HuH-7 (cell line): ENCODE data around the gene PLEKHM2.

Experiments used
- DNase-seq: peaks from one replicate; pipeline ENCODE4 v3.0.0; 2011; ENCODE audit warnings: low spot score

Gene PLEKHM2

DNA sequence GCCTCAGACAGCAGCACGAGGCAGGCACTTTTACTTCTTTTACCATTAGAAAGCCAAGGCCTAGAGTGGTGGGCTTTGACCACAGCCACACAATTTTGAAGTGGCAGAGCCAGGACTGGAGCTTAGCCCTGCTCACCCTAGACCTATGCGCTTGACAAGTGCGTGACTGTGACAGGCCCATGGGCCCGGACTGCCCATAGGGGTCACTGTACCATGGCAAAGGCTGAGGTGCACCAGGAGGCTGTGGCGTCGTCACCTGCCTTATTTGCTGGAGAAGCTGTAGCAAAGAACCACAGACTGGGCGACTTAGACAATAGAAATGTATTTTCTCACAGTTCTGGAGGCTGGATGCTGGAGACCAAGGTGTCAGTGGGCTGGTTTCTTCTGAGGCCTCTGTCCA, 55.6 kb downstream of the PLEKHM2 start:
- no peak for DNase-seq

DNA sequence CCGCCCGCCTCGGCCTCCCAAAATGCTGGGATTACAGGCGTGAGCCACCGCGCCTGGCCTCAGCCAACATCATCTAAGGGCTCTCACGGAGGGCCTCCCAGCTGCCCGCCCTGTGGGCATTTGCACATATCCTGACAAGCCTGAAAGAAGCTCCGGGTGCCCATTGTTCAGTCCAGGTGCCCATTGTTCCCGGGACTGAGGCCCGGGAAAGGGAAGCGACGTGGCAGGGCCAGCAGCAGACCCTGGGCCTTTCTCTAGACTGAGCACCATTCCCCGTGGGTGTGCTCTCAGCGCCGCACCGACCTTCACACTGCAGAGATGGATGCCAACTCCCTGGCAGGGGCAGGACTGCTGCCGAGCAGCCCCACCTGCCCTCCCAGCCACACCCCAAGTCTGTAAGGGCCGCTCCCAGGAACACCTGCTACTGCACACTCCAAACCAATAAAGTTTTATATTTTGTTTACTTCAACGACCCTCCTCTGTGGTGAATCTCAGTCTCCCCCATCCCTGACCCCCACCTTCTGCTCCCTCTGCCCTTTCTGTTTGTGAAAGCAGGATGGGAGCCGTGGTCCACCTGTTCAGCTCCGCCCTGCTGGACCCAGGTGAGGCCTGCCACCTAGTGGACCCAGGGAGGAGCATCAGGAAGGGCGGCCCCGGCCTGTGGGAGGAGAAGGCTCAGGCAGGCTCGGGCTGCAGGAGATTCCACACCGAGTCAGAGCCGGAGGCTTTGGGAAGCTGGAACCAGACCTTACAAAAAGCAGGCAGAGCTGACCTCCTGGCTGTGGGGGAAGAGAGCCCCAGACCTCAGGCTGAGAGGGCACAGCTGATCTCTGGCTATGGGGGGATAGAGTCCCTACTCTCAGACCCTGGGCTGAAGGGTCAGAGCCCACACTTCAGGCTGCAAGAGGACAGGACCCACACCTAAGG, 57.1 kb downstream of the PLEKHM2 start:
- peak; percentile 96 for DNase-seq

DNA sequence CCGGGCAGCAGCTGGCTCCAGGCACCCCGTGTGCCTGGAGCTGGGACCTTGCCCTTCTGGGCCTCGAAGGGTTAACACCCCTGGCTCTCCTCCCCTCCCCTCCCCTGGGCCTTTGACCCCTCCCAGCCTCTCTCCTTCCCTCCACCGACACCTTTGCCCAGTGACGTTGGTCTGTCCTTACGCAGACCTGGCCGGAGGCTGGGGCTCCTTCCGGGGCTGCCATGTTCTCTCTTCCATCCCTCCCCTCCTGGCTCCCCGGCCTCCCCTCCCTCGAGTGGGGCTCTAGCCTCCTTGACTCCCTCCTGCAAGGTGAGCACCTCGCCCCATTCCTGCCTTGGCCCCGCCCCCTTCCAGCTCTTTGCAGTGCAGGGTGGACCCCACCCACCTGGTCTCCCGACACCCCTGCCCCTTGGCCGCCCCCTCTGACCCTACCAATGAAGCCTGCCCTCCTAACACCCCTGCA, 58.2 kb downstream of the PLEKHM2 start, which contains the start of gene TMEM82:
Gene TMEM82, plus strand, starts transcription at position 161 of the 463 bp plus-strand sequence. Its CDS starts 61 bp downstream, at position 222.
- DNase-seq = peak; percentile 85

DNA sequence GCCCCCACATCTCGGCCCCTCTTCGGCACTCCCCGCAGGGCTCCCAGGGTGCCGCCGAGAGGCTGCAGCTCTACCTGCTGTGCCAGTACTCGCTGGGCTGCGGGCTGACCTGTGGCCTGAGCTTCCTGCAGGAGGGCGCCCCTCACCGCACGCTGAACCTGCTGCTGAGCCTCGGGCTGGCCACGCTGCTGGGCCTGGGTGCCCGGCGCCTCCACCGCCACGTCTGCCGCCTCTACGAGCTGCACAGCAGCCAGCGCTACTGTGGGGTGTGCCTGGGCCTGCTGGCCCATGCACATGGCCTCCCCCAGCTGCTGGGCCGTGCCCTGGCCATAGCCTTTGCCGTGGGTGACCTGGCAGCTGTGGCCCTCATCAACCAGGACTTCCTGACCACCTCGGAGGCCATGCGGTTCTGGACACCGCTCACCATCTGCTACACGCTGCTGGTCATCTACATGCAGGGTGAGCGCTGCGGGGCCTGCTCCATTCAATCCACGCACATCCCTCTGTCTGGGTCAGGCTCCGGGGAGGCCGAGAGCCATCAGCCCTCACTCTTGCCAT, 60.1 kb downstream of the PLEKHM2 start:
- no peak for DNase-seq

DNA sequence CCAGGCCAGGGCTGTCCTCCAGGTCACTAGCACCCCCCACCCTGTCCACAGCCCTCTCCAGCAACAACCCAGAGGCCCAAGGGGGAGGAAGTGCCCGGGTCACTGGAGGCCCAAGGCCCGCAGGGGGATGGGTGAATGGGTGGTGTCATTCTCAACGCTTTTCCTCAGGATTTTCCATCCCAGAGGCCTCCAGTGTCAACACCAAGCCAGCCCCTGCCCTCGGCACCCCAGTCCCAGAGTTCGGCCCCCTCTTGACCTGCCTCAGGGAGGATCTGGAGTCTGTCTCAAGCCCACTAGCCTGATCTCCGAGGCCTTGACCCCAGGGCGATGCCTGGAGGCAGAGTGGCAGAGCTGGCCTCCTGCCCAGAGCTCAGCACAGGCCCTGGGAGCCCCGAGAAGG, 63.3 kb downstream of the PLEKHM2 start:
- DNase-seq = no peak

DNA sequence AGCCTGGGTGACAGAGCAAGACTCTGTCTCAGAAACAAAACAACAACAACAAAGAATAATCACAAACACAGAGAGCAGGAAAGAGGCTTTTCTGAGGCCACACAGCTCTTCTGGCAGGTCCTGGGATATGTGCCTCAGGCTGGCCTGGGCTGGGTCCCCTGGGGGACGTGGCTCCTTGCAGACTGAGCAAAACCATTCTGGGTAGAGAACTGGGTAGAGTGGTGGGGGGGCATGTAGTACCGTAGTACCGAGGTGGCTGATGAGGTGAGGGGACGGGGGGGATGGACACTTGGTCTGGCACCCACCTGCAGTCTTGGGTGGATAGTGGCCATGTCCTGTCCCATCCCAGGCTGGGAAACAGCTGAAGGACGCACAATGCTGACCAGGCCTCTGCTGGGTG, 64.1 kb downstream of the PLEKHM2 start:
- no peak for DNase-seq

DNA sequence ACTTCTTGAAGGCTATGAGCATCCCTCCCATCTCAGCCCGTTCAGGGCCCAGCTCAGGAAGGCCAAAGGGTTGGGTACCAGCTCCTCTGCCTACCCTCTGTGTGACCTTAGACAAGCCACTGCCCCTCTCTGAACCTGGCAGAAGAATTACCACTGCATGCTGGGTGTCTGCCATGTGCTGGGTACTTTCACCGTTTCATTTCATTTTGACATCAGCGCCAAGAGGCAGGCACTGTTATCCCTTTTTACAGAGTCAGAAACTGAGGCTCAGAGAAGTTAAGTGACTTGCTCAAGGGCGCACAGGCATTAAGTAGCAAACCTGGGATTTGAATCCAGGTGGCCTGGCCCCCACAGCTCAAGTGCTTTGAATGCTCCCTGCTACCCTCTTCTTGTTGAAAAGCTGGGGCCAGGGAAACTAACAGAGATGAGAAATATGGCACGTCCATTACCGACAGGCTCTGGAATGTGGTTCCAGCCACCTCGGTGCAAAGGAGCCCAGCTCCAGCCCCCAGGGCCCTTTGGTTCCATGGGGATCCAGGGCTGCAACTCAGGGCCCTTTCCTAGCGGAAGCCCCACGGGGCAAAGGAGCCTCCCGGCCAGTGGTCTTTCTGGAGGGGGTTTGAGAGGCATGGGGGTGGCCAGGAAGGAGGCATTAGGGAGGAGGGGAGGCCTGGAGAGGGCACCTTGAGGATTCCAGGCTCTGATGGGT, 64.7 kb downstream of the PLEKHM2 start:
- DNase-seq = no peak

DNA sequence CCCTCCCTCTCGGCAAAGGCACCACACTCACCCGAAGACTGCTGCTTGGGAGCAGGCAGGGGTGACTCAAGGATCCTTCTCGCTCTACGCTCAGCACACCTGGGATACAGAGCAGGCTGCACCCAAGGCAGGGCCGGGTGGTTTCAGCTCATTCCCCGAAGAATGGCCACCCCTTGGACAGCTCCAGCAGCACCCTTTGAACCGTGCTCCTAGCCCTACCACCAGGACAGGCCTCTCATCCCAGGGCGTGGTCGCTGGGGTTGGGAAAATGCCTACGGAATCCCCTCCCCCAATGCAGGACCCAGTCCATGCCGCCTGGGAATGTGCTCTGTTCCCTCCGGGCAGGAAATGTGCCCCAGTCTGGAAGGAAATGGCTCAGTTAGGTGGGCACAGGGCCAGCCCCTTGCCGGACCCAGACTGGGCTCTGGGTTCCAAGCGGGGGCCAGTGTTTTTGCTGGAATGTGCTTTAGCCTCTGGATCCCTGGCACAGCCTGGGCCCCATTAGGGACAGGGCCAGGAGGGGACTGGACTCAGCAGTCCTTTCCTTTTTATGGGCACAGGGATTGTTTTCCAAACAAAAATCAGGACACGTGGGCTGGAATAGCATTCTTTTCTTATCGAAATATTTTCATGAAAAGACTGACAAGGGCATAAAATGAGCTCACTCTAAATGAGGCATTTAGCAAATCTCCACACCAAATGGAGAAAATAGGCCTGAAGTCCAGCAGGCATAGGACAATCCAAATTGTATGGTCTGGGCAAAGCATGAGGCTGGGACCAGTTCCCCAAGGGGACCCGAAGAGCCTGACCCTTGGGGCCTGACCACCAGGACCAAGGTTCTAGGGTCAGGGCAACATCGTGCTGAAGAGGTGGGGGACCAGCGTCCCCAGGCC, 65.5 kb downstream of the PLEKHM2 start:
- no peak for DNase-seq

DNA sequence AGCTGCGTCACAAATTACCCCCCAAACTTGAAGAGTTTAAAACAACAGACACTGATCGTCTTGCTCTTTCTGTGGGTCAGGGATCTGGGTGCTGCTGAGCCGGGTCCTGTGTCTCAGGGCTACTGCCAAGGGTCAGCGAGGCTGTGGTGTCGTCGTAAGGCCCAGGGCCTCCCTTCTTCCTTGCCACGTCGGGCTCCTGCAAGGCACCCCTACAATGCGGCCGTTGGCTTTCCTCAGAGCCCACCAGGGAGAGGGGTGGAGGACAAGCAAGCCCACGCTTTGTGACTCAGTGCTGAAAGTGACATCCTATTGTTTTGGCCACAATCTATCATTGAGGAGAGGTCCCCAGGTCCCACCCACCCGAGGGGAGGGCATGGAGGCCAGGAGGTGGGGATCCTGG, 66.8 kb downstream of the PLEKHM2 start:
- DNase-seq = no peak

DNA sequence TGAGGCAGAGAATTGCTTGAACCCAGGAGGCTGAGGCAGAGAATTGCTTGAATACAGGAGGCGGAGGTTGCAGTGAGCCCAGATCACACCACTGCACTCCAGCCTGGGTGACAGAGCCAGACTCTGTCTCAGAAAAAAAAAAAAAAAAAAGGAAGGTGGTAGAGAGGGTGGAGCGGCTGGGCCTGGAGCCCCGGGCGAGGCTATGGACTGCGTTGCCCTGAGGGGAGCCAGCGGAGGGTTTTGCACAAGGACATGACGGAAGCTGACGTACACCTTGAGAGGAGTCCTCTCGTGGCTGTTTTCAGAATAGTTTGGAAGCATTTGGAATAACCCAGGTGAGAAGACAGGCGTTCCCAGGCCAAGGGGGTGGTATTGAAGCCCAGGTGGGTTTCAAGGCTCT, 67.6 kb downstream of the PLEKHM2 start:
- no peak for DNase-seq

DNA sequence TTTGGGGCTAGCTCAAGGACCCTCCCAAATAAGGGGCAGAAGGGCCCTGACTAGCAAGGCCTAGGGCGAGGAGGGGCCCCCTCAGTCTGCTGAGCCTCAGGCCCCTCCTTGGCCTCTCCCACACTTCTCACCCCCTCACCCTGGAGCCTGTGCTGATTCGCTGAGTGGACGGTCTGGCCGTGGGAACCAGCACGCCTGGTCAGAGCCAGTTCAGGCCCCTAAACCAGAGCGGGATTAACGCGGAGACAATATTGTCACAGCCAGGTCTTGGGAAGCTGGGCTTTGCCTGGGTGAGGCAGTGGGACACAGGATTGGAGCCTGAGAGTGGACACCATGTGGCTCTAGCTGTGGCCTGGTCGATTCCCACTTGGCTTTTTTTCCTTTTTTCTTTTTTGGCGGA, 69.7 kb downstream of the PLEKHM2 start:
- no peak for DNase-seq

DNA sequence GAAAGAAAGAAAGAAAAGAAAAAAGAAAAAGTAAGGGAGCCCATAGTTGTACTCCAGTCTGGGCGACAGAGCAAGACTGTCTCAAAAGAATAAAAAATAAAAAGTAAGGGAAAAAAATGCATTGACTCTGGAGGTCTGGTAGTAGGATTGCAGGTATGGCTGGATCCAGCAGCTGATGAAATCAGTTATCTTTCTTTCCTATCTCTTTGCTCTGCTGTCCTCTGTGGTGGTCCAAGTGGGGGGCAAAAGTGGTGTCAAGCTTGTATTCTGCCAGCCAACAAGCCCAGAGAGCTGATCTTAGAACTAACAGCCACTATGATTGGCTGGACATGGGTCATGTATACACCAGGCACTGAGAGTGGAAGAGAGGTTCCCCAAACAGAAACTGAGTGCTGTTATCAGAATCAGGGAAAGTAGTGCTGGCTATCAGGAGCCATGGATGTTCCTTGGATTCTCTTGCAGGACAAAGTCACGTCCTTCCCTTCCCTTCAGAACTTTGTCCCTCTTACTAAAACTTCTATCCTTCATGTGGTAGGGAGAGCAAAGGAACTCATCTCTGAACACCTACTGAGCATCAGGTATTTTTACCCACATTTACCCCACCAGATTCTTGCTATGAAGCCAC, 71.0 kb downstream of the PLEKHM2 start:
- no peak for DNase-seq

DNA sequence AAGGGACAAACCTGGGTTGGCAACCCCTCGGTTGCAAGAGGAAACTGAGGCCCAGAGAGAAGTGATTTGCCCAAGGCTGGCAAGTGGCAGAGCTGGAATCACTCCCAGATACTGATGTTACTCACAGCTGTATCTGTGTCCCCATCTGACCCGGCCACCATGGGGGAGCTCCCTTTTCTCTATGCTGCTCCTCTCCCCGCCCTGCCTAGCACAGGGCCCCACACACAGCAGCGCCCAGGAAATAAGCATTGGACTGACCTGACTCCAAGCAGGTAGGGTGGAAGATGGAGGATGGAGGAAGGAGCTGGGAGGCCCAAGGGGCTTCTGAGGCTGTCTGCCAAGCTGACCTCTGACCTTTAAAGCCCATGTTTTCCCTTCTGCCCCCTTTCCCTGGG, 71.5 kb downstream of the PLEKHM2 start:
- no peak for DNase-seq

DNA sequence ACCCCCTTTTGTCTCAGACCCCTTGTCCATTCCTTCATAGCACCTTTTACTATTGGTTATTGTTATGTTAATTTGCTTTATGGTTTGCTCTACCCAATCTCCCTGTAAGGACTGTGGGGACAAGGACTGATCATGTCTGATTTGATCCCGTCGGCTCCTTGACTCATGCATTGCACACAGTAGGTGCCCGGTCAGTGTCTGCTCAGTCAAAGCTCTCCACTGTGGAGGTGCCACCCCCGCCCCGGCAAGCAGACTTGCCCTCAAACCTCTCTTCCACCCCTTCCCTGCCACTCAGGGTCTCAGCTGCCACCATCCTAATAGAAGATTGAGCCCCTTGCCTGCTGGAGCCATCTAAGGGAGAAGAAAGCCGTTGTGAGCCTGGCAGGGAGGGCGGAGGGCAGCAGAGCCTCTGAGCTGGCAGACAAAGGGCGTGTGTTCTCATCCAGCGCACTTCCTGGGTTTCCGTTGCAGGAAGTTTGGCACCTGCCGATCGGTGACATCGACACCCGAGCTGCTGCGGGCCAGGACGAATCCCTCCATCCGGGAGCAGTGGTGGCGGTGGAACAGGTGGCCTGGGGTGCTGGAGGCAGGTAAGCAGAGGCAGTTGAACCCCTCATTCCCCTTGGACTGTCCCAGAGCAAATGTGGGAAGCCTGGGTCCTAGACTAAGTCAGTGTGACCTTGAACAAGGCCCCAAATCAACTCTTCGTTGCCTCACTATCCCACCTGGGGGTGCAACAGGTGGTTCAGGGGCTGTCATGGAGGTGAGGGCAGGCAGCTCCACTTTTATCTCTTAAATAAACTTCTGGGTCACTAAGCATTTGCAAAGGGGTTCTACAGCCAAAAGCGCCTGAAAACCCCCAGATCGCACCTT, 72.3 kb downstream of the PLEKHM2 start:
- DNase-seq = no peak

DNA sequence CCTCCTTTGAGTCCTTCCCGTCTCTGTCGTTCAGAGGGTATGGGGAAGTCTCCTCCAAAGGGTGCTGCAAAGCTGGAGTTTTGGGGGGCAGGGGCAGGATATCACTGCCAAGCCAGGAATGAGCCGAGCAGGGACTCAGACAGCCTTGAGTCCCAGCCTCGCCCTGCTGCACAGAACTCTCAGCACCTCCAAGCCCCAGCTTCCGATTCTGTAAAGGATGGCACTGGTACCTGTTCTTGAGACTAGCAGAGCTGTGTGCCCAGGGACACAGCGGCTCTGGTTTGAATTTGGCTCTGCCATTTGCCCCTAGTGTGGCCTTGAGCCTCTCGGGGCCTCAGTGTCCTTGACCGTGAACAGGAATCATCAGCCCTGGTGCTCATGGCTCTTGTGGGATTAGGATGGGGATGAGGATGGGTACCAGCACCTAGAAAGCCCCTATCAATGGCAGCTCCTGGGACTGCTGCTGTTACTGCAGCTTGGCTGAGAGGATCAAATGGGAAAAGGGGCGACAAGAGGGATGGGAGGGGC, 73.0 kb downstream of the PLEKHM2 start:
- no peak for DNase-seq

DNA sequence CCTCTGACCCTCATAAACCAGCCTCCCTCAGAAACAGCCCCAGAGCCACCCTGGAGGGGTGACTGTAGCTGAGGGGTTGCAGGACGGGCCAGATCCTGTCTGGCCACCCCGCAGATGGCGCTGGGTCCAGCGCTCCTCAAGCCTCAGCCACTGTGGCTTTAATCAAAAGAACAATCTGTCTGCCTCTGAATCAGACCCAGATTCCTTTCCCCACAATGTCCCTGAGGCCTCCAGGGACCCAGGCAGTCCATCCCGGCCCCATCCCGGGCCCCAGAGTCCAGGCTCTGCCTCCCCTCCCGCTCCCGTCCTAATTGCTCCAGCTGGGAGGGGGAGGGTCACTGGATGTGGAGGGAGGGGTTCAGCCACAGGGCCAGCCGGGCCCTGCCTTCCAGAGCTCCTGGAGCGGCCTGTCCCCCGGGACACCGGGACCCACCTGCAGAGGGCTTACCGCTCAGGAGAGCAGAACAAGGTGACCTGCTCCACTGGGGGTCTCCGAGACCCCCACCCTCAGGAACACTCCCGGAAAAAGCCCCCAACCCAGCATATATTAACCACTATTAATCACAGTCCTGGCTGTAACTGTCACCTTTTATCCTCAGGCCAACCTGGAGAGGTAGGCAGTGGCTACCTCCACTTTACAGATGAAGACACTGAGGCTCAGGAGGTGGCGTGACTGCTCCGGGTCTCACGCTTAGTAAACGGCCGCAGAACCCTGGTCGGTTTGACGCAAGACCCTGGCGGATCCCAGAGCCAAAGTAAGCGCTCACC, 73.6 kb downstream of the PLEKHM2 start:
- DNase-seq = peak; percentile 77

DNA sequence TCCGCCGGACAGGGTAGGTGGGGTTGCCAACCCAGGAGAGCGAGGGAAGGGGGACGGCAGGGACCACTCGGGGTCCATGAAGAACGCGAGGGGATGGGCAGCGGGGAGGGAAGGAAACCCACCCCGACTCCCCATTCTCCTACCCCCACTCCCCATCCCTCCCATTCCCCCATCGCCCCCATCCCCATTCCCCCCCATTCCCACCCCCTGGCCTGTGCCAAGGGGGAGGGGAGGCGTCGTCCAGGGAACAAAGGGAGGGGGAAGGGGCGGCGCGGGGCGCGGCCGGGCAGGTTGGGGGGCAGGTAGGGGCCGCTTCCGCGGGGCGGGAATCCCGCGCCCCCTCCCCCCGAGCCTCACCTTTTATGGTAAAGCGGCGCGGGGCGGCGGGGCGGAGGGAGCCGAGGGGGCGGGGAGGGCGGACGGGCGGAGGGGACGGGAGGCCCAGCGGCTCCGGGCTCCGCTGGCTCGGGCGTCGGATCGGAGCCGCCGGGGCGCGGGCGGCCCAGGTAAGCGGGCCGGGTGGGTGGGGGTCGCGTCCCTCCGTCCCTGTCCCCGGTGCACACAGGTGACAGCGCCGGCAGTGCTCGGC, 74.3 kb downstream of the PLEKHM2 start, which contains the start of gene FBLIM1:
Gene FBLIM1, plus strand, starts transcription at position 453 of the 589 bp plus-strand sequence. CDS start 6,189 bp downstream, outside the sequence.
- DNase-seq = no peak

DNA sequence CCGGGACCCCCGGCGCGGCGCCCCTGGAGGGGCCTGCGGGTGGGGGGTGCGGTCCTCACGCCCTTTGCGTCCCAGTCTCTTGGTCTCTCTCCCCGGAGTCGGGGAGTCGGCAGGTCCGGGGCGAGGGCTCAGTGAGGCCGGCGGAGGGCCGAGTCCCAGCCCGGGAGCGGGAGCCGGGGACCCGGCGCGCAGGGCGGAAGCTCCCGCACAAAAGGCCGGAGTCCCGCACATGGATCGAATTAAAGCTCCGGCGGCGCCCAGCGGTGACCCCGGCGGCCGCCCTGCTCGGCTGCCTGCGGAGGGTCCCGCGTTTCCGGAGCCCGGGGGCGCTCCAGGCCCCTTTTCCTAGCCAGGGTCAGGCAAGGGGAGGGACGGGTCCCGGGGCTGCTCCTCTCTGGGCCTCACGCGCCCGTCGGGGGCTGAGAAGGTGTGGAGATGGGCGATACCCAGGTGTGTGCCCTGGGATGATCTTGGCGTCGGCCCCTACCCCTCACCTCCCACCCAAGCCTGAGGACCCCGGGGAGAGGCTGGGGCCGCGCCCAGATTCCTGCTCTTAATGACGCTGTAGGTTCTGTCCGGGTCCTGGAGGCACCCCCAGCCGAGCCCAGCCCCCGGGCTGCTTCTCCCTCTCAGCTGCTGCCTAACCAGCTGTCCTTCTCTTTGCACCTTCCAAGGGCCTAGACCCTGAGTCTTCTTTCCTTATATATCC, 75.0 kb downstream of the PLEKHM2 start:
- DNase-seq = no peak
